Esophagus muscularis mucosa (tissue), 4 donors: ENCODE measurements around the gene CLEC11A. TPM values are rescaled to one million over a fixed set of nuclear protein-coding genes. Genes with fewer than 3 reads are reported as not detected.
"Not testable (repeated sequence)": the region's sequence is repeated elsewhere in the genome, so short reads cannot be mapped to it uniquely, and the experiment has no call there.

ENCODE experiments used
- DNase-seq: peaks from one replicate; pipeline ENCODE4 v3.0.0-alpha.2; 2017; ENCODE audit errors: extremely low spot score
- H3K27ac ChIP-seq, 4 donors: fragments of 200-600 bp; sonication (generic); replicated peaks in 1 of 4; 1 replicate in 3 of 4; 2 replicates in 1 of 4; pipeline ENCODE4 v1.5.1; 2016 to 2019; ENCODE audit warnings: mild to moderate bottlenecking in 1 of 4
- H3K27me3 ChIP-seq, 4 donors: fragments of 200-600 bp; sonication (generic); one replicate each; pipeline versions ENCODE4 v1.5.1 to v1.6.0; 2016 to 2019
- H3K36me3 ChIP-seq, 4 donors: fragments of 200-600 bp; sonication (generic); one replicate each; pipeline ENCODE4 v1.5.1; 2016 to 2019
- H3K4me1 ChIP-seq, 4 donors: fragments of 200-600 bp; sonication (generic); one replicate each; pipeline ENCODE4 v1.5.1; 2016 to 2019
- H3K4me3 ChIP-seq, 4 donors: fragments of 200-600 bp; sonication (generic); 1 replicate in 2 of 4; 2 replicates in 2 of 4; pipeline ENCODE4 v1.5.1; 2016 to 2019; ENCODE audit warnings: mild to moderate bottlenecking in 4 of 4, moderate library complexity in 1 of 4
- H3K9me3 ChIP-seq, 4 donors: fragments of 200-600 bp; sonication (generic); 1 replicate in 3 of 4; 2 replicates in 1 of 4; pipeline ENCODE4 v1.5.1; 2016 to 2019
- CTCF ChIP-seq, 3 experiments: fragments of 200-600 bp in 2 of 3; fragments of 450-650 bp in 1 of 3; sonication (generic) in 2 of 3; IDR thresholded peaks; one replicate each; pipeline ENCODE4 v1.5.1; 2017 to 2019; ENCODE audit warnings: antibody characterized with exemption in 3 of 3, mild to moderate bottlenecking in 2 of 3, moderate library complexity in 1 of 3
- EP300 ChIP-seq: sonication (generic); formaldehyde crosslinking; IDR thresholded peaks from one replicate; pipeline ENCODE4 v1.6.1; 2017; ENCODE audit warnings: antibody characterized with exemption
- POLR2A ChIP-seq: fragments of 450-650 bp; IDR thresholded peaks from one replicate; pipeline ENCODE4 v1.6.1; 2017; ENCODE audit warnings: antibody characterized with exemption, moderate library complexity, mild to moderate bottlenecking, low read depth
- POLR2AphosphoS5 ChIP-seq, 2 donors: sonication (generic); formaldehyde crosslinking; IDR thresholded peaks; one replicate each; pipeline ENCODE4 v1.6.1; 2017; ENCODE audit warnings: antibody characterized with exemption in 2 of 2
- WGBS: methylation state at CpG from one replicate; pipeline ENCODE4 v1.1.5; 2018; 5-methylcytosine and 5-hydroxymethylcytosine counted together
- intact Hi-C: fragments of 100-400 bp; cut with DNase I; formaldehyde crosslinking; loops from one replicate; pipeline ENCODE4 v1.15.1; 2023
- total RNA-seq, 4 donors: library from RNA; depleted of rRNA; stranded (reverse); fragments of >200 nt; gene quantifications; one replicate each; pipeline versions ENCODE4 v1.1.0 to v1.2.1, GENCODE V29; 2016

Gene CLEC11A
- total RNA-seq, 4 donors from 2014 or later, result 8.3 to 15.4 (median 11.1) TPM

GRCh38 chr19:50741179-50741933, 18.2 kb downstream of the CLEC11A start:
- Histone ChIP-seq H3K4me1 (no peaks in the 10 kb centered on the region), H3K36me3 (no peaks in the 10 kb centered on the region), H3K27ac (no peak overlapping the region), H3K4me3 (no peak overlapping the region), H3K27me3 (peaks cover 0 to 82% (median 6%) of the 10 kb centered on the region in 4 donors), H3K9me3 (no peaks in the 10 kb centered on the region)
- intact Hi-C loops, result no loop called here
- TF ChIP-seq EP300, result no peak
- no peak for DNase-seq
- 71% methylated on average over 18 of the region's 18 CpGs for WGBS

DNA sequence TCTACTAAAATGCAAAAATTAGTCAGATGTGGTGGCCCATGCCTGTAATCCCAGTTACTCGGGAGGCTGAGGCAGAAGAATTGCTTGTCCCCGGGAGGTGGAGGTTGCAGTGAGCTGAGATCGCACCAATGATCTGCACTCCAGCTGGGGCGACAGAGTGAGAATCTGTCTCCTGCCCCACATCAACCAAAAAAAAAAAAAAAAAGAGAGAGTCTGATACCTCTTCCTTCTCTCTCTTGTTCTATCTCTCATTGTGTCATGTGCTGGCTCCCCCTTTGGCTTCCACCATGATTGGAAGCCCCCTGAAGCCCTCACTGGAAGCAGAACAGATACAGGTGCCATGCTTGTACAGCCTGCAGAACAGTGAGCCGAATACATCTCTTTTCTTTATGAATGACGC, 20.4 kb downstream of the CLEC11A start:
- 87% methylated on average over 6 of the region's 6 CpGs for WGBS
- H3K4me3 ChIP-seq, result no peak overlapping the region
- no peaks in the 10 kb centered on the region for H3K36me3 ChIP-seq
- H3K9me3 ChIP-seq, result no peaks in the 10 kb centered on the region
- TF ChIP-seq CTCF (IDR thresholded peaks at IDR 0.05), result no peak
- no peak for TF ChIP-seq EP300
- no peak for TF ChIP-seq POLR2AphosphoS5 (IDR thresholded peaks at IDR 0.05)
- no peak for TF ChIP-seq POLR2A
- no peaks in the 10 kb centered on the region for H3K4me1 ChIP-seq
- DNase-seq, result no peak
- H3K27ac ChIP-seq, result no peak overlapping the region
- intact Hi-C loops, result no loop called here
- H3K27me3 ChIP-seq, result peaks cover 0 to 77% (median 7%) of the 10 kb centered on the region in 4 donors

DNA sequence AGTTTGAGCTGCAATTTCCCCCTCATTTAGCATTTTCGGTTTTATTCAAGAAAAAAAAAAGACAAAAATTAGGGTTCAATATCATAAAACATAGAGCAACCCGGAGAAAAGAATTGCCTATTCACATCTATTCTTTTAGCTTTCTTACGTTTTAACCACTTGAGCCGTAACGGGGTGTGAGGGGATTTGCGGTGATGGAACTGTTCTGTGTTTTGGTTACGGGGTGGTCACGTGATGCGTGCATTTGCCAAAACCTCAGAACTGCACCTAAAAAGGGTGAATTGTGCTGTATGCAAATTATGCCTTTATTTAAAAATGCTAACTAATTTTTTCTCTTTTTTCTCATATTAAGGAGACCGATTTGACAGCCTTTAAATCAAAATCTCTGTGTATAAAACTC, 22.1 kb downstream of the CLEC11A start:
- Histone ChIP-seq H3K9me3 (no peaks in the 10 kb centered on the region), H3K4me1 (no peaks in the 10 kb centered on the region), H3K27ac (no peak overlapping the region), H3K4me3 (no peak overlapping the region), H3K36me3 (no peaks in the 10 kb centered on the region), H3K27me3 (peaks cover 0 to 77% (median 4%) of the 10 kb centered on the region in 4 donors)
- 77% methylated on average over 10 of the region's 10 CpGs for WGBS
- no peak for DNase-seq
- TF ChIP-seq EP300 (no peak), CTCF (IDR thresholded peaks at IDR 0.05) (no peak), POLR2AphosphoS5 (IDR thresholded peaks at IDR 0.05) (no peak), POLR2A (no peak)
- intact Hi-C loops, result no loop called here

DNA sequence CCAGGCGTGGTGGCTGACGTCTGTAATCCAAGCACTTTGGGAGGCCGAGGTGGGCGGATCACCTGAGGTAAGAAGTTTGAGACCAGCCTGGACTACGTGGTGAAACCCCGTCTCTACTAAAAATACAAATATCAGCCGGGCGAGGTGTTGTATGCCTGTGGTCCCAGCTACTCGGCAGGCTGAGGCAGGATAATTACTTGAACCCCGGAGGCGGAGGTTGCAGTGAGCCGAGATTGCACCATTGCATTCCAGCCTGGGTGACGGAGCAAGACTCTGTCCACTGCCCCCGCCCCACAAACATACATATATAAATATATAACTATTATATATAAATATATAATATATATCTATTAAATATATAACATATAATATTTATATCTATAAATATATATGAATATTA, 24.0 kb downstream of the CLEC11A start:
- 92% methylated on average over 14 of the region's 14 CpGs for WGBS
- H3K9me3 ChIP-seq, H3K36me3 ChIP-seq, H3K4me3 ChIP-seq, intact Hi-C loops, H3K27ac ChIP-seq, H3K4me1 ChIP-seq, DNase-seq: not testable (repeated sequence)
- peaks cover 0 to 67% (median 1%) of the 10 kb centered on the region in 4 donors for H3K27me3 ChIP-seq

- Histone ChIP-seq H3K27me3 (peaks cover 0 to 61% (median 1%) of the 10 kb centered on the region in 4 donors), H3K9me3 (no peaks in the 10 kb centered on the region), H3K4me3 (no peak overlapping the region), H3K4me1 (no peaks in the 10 kb centered on the region), H3K36me3 (no peaks in the 10 kb centered on the region), H3K27ac (no peak overlapping the region)
- 63% methylated on average over 6 of the region's 6 CpGs for WGBS
- no peak for DNase-seq
- TF ChIP-seq EP300 (no peak), POLR2AphosphoS5 (IDR thresholded peaks at IDR 0.05) (no peak), CTCF (IDR thresholded peaks at IDR 0.05) (no peak), POLR2A (no peak)
- intact Hi-C loops, result no loop called here
Measured at GRCh38 chr19:50749490-50749889, 26.3 kb downstream of the CLEC11A start.

- Histone ChIP-seq H3K4me3 (no peak overlapping the region), H3K4me1 (no peaks in the 10 kb centered on the region), H3K27me3 (peaks cover 0 to 60% (median 1%) of the 10 kb centered on the region in 4 donors), H3K9me3 (no peaks in the 10 kb centered on the region), H3K27ac (no peak overlapping the region), H3K36me3 (no peaks in the 10 kb centered on the region)
- intact Hi-C loops, result no loop called here
- no peak for DNase-seq
- WGBS, result 59% methylated on average over 15 of the region's 15 CpGs
- TF ChIP-seq CTCF (IDR thresholded peaks at IDR 0.05), result no peak
Measured at GRCh38 chr19:50750010-50750409, 26.8 kb downstream of the CLEC11A start.
